Natural killer cell treated with Interleukin-12 subunit alpha and Interleukin-12 subunit beta and Interleukin-15 and Interleukin-18, amount 100 ng/mL, for 72 hours (primary cell): ENCODE results near the gene RIT1. TPM values are rescaled to one million over a fixed set of nuclear protein-coding genes. Genes with fewer than 3 reads are reported as not detected.
"Not testable (repeated sequence)": the region's sequence is repeated elsewhere in the genome, so short reads cannot be mapped to it uniquely, and the experiment has no call there.

Experiments used
- ATAC-seq, 2 donors: fragments of 150-1000 bp; cut with Tn5 transposase in 1 of 2; sonication (Bioruptor Pico), chemical (Tn5 transposase) in 1 of 2; 2 replicates each; pipeline ENCODE4 v1.10.0; 2021
- DNase-seq: peaks from one replicate; pipeline ENCODE4 v3.0.0; 2022; ENCODE audit warnings: low spot score
- H3K27ac Mint-ChIP-seq, 2 donors: 1 replicate in 1 of 2; 2 replicates in 1 of 2; pipeline ENCODE4 v1.8.0; 2022; ENCODE audit warnings: mixed read lengths in 2 of 2, mild to moderate bottlenecking in 1 of 2, moderate library complexity in 1 of 2
- H3K27me3 Mint-ChIP-seq, 2 donors: 1 replicate in 1 of 2; 2 replicates in 1 of 2; pipeline ENCODE4 v1.8.0; 2022; ENCODE audit warnings: mixed read lengths in 2 of 2
- H3K36me3 Mint-ChIP-seq: one replicate; pipeline ENCODE4 v1.8.0; 2022; ENCODE audit warnings: mixed read lengths
- H3K4me1 Mint-ChIP-seq, 2 donors: 1 replicate in 1 of 2; 2 replicates in 1 of 2; pipeline ENCODE4 v1.8.0; 2022; ENCODE audit warnings: low read depth in 2 of 2, mixed read lengths in 2 of 2, mild to moderate bottlenecking in 1 of 2
- H3K4me3 Mint-ChIP-seq: one replicate; pipeline ENCODE4 v1.8.0; 2022; ENCODE audit warnings: mixed read lengths
- H3K9me3 Mint-ChIP-seq: 2 replicates; pipeline ENCODE4 v1.8.0; 2022; ENCODE audit warnings: mixed read lengths
- total RNA-seq, 2 donors: library from RNA; stranded (reverse); gene quantifications; one replicate each; pipeline ENCODE4 v1.2.3, GENCODE V29; 2022

RIT1 gene
- total RNA-seq, 2 donors from 2014 or later = 29.4 to 40.2 TPM

GRCh38 chr1:155895617-155896016 is 15.5 kb downstream of the RIT1 start:
- H3K4me3 Mint-ChIP-seq, ATAC-seq, H3K27me3 Mint-ChIP-seq, DNase-seq, H3K9me3 Mint-ChIP-seq: not testable (repeated sequence)
- H3K4me1 Mint-ChIP-seq = peaks cover 17% of the 10 kb centered on the region in 2 donors
- peaks cover 20% of the 10 kb centered on the region for H3K36me3 Mint-ChIP-seq
- peak overlapping the region in 1 of 2 donors; percentile 41 for H3K27ac Mint-ChIP-seq

- Mint-ChIP-seq H3K4me1 (peaks cover 10 to 12% of the 10 kb centered on the region in 2 donors), H3K9me3 (no peaks in the 10 kb centered on the region), H3K27me3 (no peaks in the 10 kb centered on the region), H3K36me3 (peaks cover under 1% of the 10 kb centered on the region), H3K27ac (peak overlapping the region; percentile 1 to 48), H3K4me3 (no peak overlapping the region)
- ATAC-seq = peak; percentile 53 to 82
- DNase-seq = no peak
Measured at GRCh38 chr1:155893389-155894142, 17.6 kb downstream of the RIT1 start.

GRCh38 chr1:155892796-155893195 is 18.4 kb downstream of the RIT1 start:
- Mint-ChIP-seq H3K36me3 (no peaks in the 10 kb centered on the region), H3K4me1 (peaks cover 9 to 12% of the 10 kb centered on the region in 2 donors), H3K27ac (peak overlapping the region in 1 of 2 donors; percentile 48), H3K4me3 (no peak overlapping the region), H3K27me3 (no peaks in the 10 kb centered on the region), H3K9me3 (no peaks in the 10 kb centered on the region)
- ATAC-seq (no peak), DNase-seq (no peak)

- Mint-ChIP-seq H3K4me1 (peaks cover 8 to 12% of the 10 kb centered on the region in 2 donors), H3K27ac (no peak overlapping the region), H3K36me3 (no peaks in the 10 kb centered on the region), H3K9me3 (no peaks in the 10 kb centered on the region), H3K4me3 (no peak overlapping the region), H3K27me3 (no peaks in the 10 kb centered on the region)
- no peak for ATAC-seq
- no peak for DNase-seq
Measured at GRCh38 chr1:155890251-155890650, 20.9 kb downstream of the RIT1 start.

- DNase-seq (no peak), ATAC-seq (no peak)
- no peak overlapping the region for H3K4me3 Mint-ChIP-seq
- peaks cover 8 to 12% of the 10 kb centered on the region in 2 donors for H3K4me1 Mint-ChIP-seq
- no peaks in the 10 kb centered on the region for H3K36me3 Mint-ChIP-seq
- no peaks in the 10 kb centered on the region for H3K27me3 Mint-ChIP-seq
- H3K27ac Mint-ChIP-seq = no peak overlapping the region
- H3K9me3 Mint-ChIP-seq = no peaks in the 10 kb centered on the region
Measured at GRCh38 chr1:155889566-155889965, 21.6 kb downstream of the RIT1 start.

- H3K4me3 Mint-ChIP-seq = no peak overlapping the region
Measured at GRCh38 chr1:155888481-155888880, 22.7 kb downstream of the RIT1 start.

GRCh38 chr1:155884982-155885381 is 26.2 kb downstream of the RIT1 start:
- Mint-ChIP-seq H3K36me3 (no peaks in the 10 kb centered on the region), H3K4me1 (no peaks in the 10 kb centered on the region), H3K4me3 (no peak overlapping the region), H3K27me3 (no peaks in the 10 kb centered on the region), H3K9me3 (no peaks in the 10 kb centered on the region), H3K27ac (no peak overlapping the region)
- ATAC-seq = no peak
- no peak for DNase-seq

More at GRCh38 chr1:155888481-155888880, 22.7 kb downstream of the RIT1 start:
- no peak overlapping the region for H3K27ac Mint-ChIP-seq
- no peak for DNase-seq
- ATAC-seq = no peak
- H3K27me3 Mint-ChIP-seq = no peaks in the 10 kb centered on the region
- H3K36me3 Mint-ChIP-seq = no peaks in the 10 kb centered on the region
- no peaks in the 10 kb centered on the region for H3K9me3 Mint-ChIP-seq
- H3K4me1 Mint-ChIP-seq = peaks cover 5 to 6% of the 10 kb centered on the region in 2 donors

GRCh38 chr1:155884031-155884960 is 26.9 kb downstream of the RIT1 start:
- no peak overlapping the region for H3K4me3 Mint-ChIP-seq
- no peaks in the 10 kb centered on the region for H3K36me3 Mint-ChIP-seq
- ATAC-seq (no peak), DNase-seq (no peak)
- H3K9me3 Mint-ChIP-seq = no peaks in the 10 kb centered on the region
- H3K27me3 Mint-ChIP-seq = no peaks in the 10 kb centered on the region
- H3K27ac Mint-ChIP-seq = no peak overlapping the region
- H3K4me1 Mint-ChIP-seq = no peaks in the 10 kb centered on the region

- DNase-seq (no peak), ATAC-seq (no peak)
- Mint-ChIP-seq H3K27ac (no peak overlapping the region), H3K27me3 (no peaks in the 10 kb centered on the region), H3K9me3 (no peaks in the 10 kb centered on the region), H3K36me3 (no peaks in the 10 kb centered on the region), H3K4me3 (no peak overlapping the region), H3K4me1 (peaks cover 0 to 4% of the 10 kb centered on the region in 2 donors)
Measured at GRCh38 chr1:155882766-155883165, 28.4 kb downstream of the RIT1 start.

- Mint-ChIP-seq H3K4me3 (no peak overlapping the region), H3K9me3 (no peaks in the 10 kb centered on the region), H3K27me3 (no peaks in the 10 kb centered on the region), H3K27ac (no peak overlapping the region), H3K4me1 (peaks cover 0 to 4% of the 10 kb centered on the region in 2 donors), H3K36me3 (no peaks in the 10 kb centered on the region)
- ATAC-seq (no peak), DNase-seq (no peak)
Measured at GRCh38 chr1:155882235-155882634, 28.9 kb downstream of the RIT1 start.

- peaks cover 0 to 4% of the 10 kb centered on the region in 2 donors for H3K4me1 Mint-ChIP-seq
- no peaks in the 10 kb centered on the region for H3K36me3 Mint-ChIP-seq
- DNase-seq = no peak
- no peak overlapping the region for H3K4me3 Mint-ChIP-seq
- no peaks in the 10 kb centered on the region for H3K27me3 Mint-ChIP-seq
- no peak for ATAC-seq
- no peak overlapping the region for H3K27ac Mint-ChIP-seq
- H3K9me3 Mint-ChIP-seq = no peaks in the 10 kb centered on the region
Measured at GRCh38 chr1:155880950-155881349, 30.2 kb downstream of the RIT1 start.

GRCh38 chr1:155880251-155880650 is 30.9 kb downstream of the RIT1 start:
- Mint-ChIP-seq H3K9me3 (no peaks in the 10 kb centered on the region), H3K4me3 (no peak overlapping the region), H3K4me1 (peaks cover 0 to 4% of the 10 kb centered on the region in 2 donors), H3K27ac (no peak overlapping the region), H3K36me3 (no peaks in the 10 kb centered on the region), H3K27me3 (no peaks in the 10 kb centered on the region)
- ATAC-seq (no peak), DNase-seq (no peak)

- H3K4me3 Mint-ChIP-seq = no peak overlapping the region
- no peaks in the 10 kb centered on the region for H3K36me3 Mint-ChIP-seq
- peaks cover 0 to 4% of the 10 kb centered on the region in 2 donors for H3K4me1 Mint-ChIP-seq
- no peaks in the 10 kb centered on the region for H3K9me3 Mint-ChIP-seq
- H3K27me3 Mint-ChIP-seq = no peaks in the 10 kb centered on the region
- no peak overlapping the region for H3K27ac Mint-ChIP-seq
- DNase-seq (no peak), ATAC-seq (no peak)
Measured at GRCh38 chr1:155877945-155878344, 33.2 kb downstream of the RIT1 start.

- Mint-ChIP-seq H3K4me3 (no peak overlapping the region), H3K9me3 (no peaks in the 10 kb centered on the region), H3K27ac (no peak overlapping the region), H3K36me3 (no peaks in the 10 kb centered on the region), H3K27me3 (no peaks in the 10 kb centered on the region), H3K4me1 (peaks cover 9 to 12% of the 10 kb centered on the region in 2 donors)
- DNase-seq (no peak), ATAC-seq (no peak)
Measured at GRCh38 chr1:155873860-155874259, 37.3 kb downstream of the RIT1 start.
